Umbilical cord (tissue), 1 donor: ENCODE measurements around the gene ACTN2. TPM values are rescaled to one million over a fixed set of nuclear protein-coding genes. Genes with fewer than 3 reads are reported as not detected.

Experiments
- total RNA-seq: library from RNA; depleted of rRNA; stranded (reverse); fragments of >200 nt; gene quantifications from one replicate; pipeline ENCODE4 v1.2.3, GENCODE V29; 2014; ENCODE audit warnings: low replicate concordance; ENCODE audit not compliant: insufficient read depth

The ACTN2 gene
- total RNA-seq, 1 donor from 2014 or later = 1.4 TPM

Other genes starting within 250 kb of the ACTN2 start
- gene LGALS8, start 162.5 kb upstream of the ACTN2 start, total RNA-seq = 43.6 TPM
- gene HEATR1, start 82.0 kb upstream of the ACTN2 start, total RNA-seq = 45.0 TPM
- 55.6 TPM for gene MTR, start 108.8 kb downstream of the ACTN2 start, total RNA-seq